ENCODE results near the gene GABRP.

GABRP gene

GRCh38 chr5:170769246-170769645 is 14.3 kb upstream of the GABRP start:
- no peak overlapping the region for H3K4me3 ChIP-seq (ENCODE audit: low read depth, low read length)
- DNase-seq (ENCODE audit: low read depth, low spot score): no peak
- POLR2A ChIA-PET: no interaction called here
- CTCF ChIA-PET: interaction anchor here (1.3 to 3.1 kb wide), 3 partner anchors 22 to 26 kb away, joined by 4 to 10 read pairs (median 5); no protein-coding TSS in a partner anchor
- TF ChIP-seq CTCF (IDR thresholded peaks at IDR 0.05; ENCODE audit: insufficient read depth, low read length, missing control alignments): no peak

GRCh38 chr5:170769898-170770416 is 13.6 kb upstream of the GABRP start:
- no peak for DNase-seq (ENCODE audit: low read depth, low spot score)
- H3K4me3 ChIP-seq (ENCODE audit: low read depth, low read length): no peak overlapping the region
- TF ChIP-seq CTCF (IDR thresholded peaks at IDR 0.05; ENCODE audit: insufficient read depth, low read length, missing control alignments): no peak
- POLR2A ChIA-PET: no interaction called here
- CTCF ChIA-PET: interaction anchor here (0.6 to 3.1 kb wide), 3 partner anchors 21 to 382 kb away, joined by 3 to 10 read pairs (median 4); no protein-coding TSS in a partner anchor

- no peak for DNase-seq (ENCODE audit: low read depth, low spot score)
- ChIA-PET CTCF (no interaction called here), POLR2A (no interaction called here)
- H3K4me3 ChIP-seq (ENCODE audit: low read depth, low read length): no peak overlapping the region
- TF ChIP-seq CTCF (IDR thresholded peaks at IDR 0.05; ENCODE audit: insufficient read depth, low read length, missing control alignments): no peak
These were observed 12.0 kb upstream of the GABRP start for GRCh38 chr5:170771496-170771895.

GRCh38 chr5:170773024-170773985 is 10.2 kb upstream of the GABRP start:
- no peak for DNase-seq (ENCODE audit: low read depth, low spot score)
- POLR2A ChIA-PET: interaction anchor here (0.5 kb wide), 1 partner anchor 15 kb away, joined by 3 read pairs; no protein-coding TSS in a partner anchor
- no peak for TF ChIP-seq CTCF (IDR thresholded peaks at IDR 0.05; ENCODE audit: insufficient read depth, low read length, missing control alignments)
- CTCF ChIA-PET: no interaction called here
- no peak overlapping the region for H3K4me3 ChIP-seq (ENCODE audit: low read depth, low read length)

- POLR2A ChIA-PET: no interaction called here
- CTCF ChIA-PET: interaction anchor here (4.3 kb wide), 1 partner anchor 17 kb away, joined by 19 read pairs; no protein-coding TSS in a partner anchor
- DNase-seq (ENCODE audit: low read depth, low spot score): no peak
- TF ChIP-seq CTCF (IDR thresholded peaks at IDR 0.05; ENCODE audit: insufficient read depth, low read length, missing control alignments): no peak
- no peak overlapping the region for H3K4me3 ChIP-seq (ENCODE audit: low read depth, low read length)
These were observed 8.7 kb upstream of the GABRP start for GRCh38 chr5:170774831-170775230.

- POLR2A ChIA-PET: no interaction called here
- DNase-seq (ENCODE audit: low read depth, low spot score): no peak
- no peak overlapping the region for H3K4me3 ChIP-seq (ENCODE audit: low read depth, low read length)
- TF ChIP-seq CTCF (IDR thresholded peaks at IDR 0.05; ENCODE audit: insufficient read depth, low read length, missing control alignments): no peak
- CTCF ChIA-PET: no interaction called here
These were observed 1.6 kb upstream of the GABRP start for GRCh38 chr5:170781946-170782345.

Data from AG04449 (cell line).